Spinal cord (tissue), 10 donors: ENCODE measurements around the gene CLIP1. TPM values are rescaled to one million over a fixed set of nuclear protein-coding genes. Genes with fewer than 3 reads are reported as not detected.
"Not testable (repeated sequence)": the region's sequence is repeated elsewhere in the genome, so short reads cannot be mapped to it uniquely, and the experiment has no call there.

Source experiments
- DNase-seq, 6 donors: peaks; one replicate each; pipeline versions ENCODE4 v3.0.0 to v3.0.0-alpha.2; 2013 to 2015; ENCODE audit warnings: low spot score in 6 of 6, low read depth in 4 of 6
- H3K27ac ChIP-seq: one replicate; pipeline ENCODE4 v1.5.1; 2013; ENCODE audit warnings: low read depth, low read length, control low read depth
- H3K27me3 ChIP-seq: one replicate; pipeline ENCODE4 v1.6.1; 2013; ENCODE audit warnings: low read length; ENCODE audit not compliant: control insufficient read depth, insufficient read depth
- H3K36me3 ChIP-seq: one replicate; pipeline ENCODE4 v1.6.1; 2013; ENCODE audit warnings: low read length; ENCODE audit not compliant: control insufficient read depth, insufficient read depth
- H3K4me1 ChIP-seq: one replicate; pipeline ENCODE4 v1.6.1; 2013; ENCODE audit warnings: low read length; ENCODE audit not compliant: control insufficient read depth, insufficient read depth
- H3K4me3 ChIP-seq: one replicate; pipeline ENCODE4 v1.5.1; 2013; ENCODE audit warnings: low read depth, low read length, control low read depth
- H3K9me3 ChIP-seq: one replicate; pipeline ENCODE4 v1.6.1; 2013; ENCODE audit warnings: low read length; ENCODE audit not compliant: control insufficient read depth, insufficient read depth
- WGBS: methylation state at CpG from one replicate; pipeline ENCODE4 v1.1.5; 2013; ENCODE audit warnings: missing lambda C conversion rate; ENCODE audit not compliant: insufficient coverage; 5-methylcytosine and 5-hydroxymethylcytosine counted together
- polyA plus RNA-seq, 2 donors: library from polyadenylated mRNA; unstranded; fragments of 120-200 nt; gene quantifications; one replicate each; pipeline ENCODE4 v1.2.1, GENCODE V29; 2013; ENCODE audit not compliant: insufficient read length in 2 of 2
- total RNA-seq, 2 donors: library from RNA; depleted of rRNA in 1 of 2; stranded (reverse); fragments of 120-200 nt in 1 of 2; fragments of >200 nt in 1 of 2; gene quantifications; one replicate each; pipeline versions ENCODE4 v1.2.3 to v1.2.4, GENCODE V29; 2013 to 2014
- donor health status: healthy.

Gene CLIP1
- total and polyA plus RNA-seq, 4 donors: 52.1 to 53.6 (median 52.9) TPM

DNA sequence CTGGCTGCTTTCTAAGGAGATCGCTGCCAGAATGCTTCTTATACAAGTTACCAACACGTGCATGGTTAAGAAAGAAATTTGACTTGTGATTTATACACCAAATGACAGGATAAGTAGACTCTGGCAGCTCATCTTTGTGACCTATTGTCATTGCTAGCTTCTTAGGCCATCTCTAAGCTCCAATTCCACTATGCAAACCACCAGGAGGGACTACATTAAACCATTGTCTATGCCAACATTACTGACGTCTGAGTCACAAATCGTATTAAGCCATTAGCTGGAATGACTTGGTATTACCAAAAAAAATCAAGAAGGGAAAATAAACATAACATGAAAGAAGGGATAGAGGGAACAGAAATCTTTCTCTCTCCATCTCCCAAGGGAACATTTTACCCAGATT, 140.4 kb downstream of the CLIP1 start:
- no peak overlapping the region for H3K27ac ChIP-seq
- DNase-seq: no peak
- no CpG with 5 or more reads among the region's 4 CpGs for WGBS

DNA sequence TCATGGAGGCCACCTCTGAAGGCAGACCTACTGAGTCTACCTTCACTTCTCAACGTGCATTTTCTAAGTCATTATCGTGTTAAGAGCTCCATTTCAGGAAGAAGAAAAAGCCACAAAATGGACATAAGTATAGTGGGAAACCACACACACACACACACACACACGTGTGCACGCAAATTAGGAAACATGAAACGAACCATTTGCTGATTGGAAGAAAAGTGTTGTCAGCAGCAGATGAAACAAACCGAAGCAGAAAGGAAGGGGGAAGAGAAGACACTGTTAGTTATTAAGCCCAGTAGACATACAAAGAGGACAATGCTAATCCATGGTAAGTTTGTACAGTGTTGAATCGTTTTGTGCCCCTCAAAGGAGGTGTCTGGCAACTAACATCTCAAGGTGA, 146.2 kb downstream of the CLIP1 start:
- H3K27ac ChIP-seq: no peak overlapping the region
- no peaks in the 10 kb centered on the region for H3K4me1 ChIP-seq
- no peak overlapping the region for H3K4me3 ChIP-seq
- 80% methylated on average over 1 of the region's 7 CpGs for WGBS
- peaks cover 37% of the 10 kb centered on the region for H3K36me3 ChIP-seq
- no peaks in the 10 kb centered on the region for H3K27me3 ChIP-seq
- H3K9me3 ChIP-seq: no peaks in the 10 kb centered on the region
- no peak for DNase-seq

More for the DNA sequence above, 140.4 kb downstream of the CLIP1 start:
- Histone ChIP-seq H3K9me3 (no peaks in the 10 kb centered on the region), H3K36me3 (peaks cover 31% of the 10 kb centered on the region), H3K27me3 (no peaks in the 10 kb centered on the region), H3K4me3 (no peak overlapping the region), H3K4me1 (no peaks in the 10 kb centered on the region)

DNA sequence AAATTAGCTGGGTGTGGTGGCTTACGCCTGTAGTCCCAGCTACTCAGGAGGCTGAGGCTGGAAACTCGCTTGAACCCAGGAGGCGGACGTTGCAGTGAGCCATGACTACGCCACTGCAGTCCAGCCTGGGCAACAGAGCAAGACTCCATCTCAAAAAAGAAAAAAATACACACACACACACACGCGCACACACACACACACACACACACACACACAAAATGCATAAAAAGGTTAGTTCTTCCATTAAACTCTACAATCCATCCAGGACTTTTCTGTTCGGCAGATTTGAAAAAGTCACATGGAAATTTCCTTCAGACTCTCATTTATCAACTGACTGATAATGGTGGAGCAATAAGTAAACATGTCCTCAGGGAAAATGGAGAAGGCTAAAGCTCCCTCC, 147.0 kb downstream of the CLIP1 start:
- Histone ChIP-seq H3K4me1 (no peaks in the 10 kb centered on the region), H3K4me3 (no peak overlapping the region), H3K9me3 (no peaks in the 10 kb centered on the region), H3K36me3 (peaks cover 44% of the 10 kb centered on the region), H3K27me3 (no peaks in the 10 kb centered on the region), H3K27ac (no peak overlapping the region)
- WGBS: 97% methylated on average over 5 of the region's 8 CpGs
- DNase-seq: no peak

DNA sequence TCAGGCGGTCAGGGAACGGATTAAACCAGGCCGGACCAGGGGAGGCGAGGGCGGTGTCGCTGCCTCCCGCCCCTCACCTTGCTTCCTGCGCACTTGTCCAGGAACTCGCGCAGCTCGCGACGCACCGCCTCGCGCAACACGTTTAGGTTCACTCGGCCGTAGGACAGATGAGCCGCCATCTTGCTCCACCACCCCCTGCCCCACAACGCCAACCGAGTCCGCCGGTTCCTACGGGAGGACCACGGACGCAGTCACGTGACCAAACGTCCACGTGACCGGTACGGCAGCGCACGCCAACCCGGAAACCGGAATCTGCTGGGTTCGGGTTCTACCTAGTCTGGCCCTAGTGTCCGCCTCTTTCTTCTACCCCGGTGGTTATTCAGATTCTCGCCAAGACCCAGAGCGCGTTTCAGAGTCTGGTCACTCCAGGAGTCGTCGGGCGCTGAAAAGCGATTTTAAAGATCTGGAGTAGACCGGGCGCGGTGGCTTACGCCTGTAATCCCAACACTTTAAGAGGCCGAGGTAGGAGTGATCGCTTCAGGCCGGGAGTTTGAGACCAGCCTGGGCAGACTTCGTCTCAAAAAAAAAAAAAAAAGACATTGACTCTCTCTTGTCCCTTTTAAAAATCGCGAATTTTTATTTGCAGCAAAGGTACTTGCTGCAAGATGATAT, 156.1 kb downstream of the CLIP1 start, which contains the start of gene VPS33A:
Gene VPS33A (minus strand): TSS at position 265 of the 672 bp plus-strand sequence. CDS start 86 bp downstream, at position 179.
- peak within 1 kb of the TSS; percentile 72 for H3K27ac ChIP-seq
- no peaks in the 10 kb centered on the region for H3K27me3 ChIP-seq
- 0% methylated on average over 56 of the region's 56 CpGs for WGBS
- H3K4me1 ChIP-seq: peaks cover 3% of the 10 kb centered on the region
- H3K36me3 ChIP-seq: peaks cover 21% of the 10 kb centered on the region
- no peaks in the 10 kb centered on the region for H3K9me3 ChIP-seq
- peak; percentile 93 to 99 (median 96) for DNase-seq
- H3K4me3 ChIP-seq: peak within 1 kb of the TSS; percentile 88

GRCh38 chr12:122265886-122266229, 156.6 kb downstream of the CLIP1 start:
- H3K27ac ChIP-seq: peak overlapping the region; percentile 72
- WGBS: 0% methylated on average over 17 of the region's 17 CpGs
- no peak for DNase-seq

GRCh38 chr12:122265476-122265875, 157.0 kb downstream of the CLIP1 start:
- peak overlapping the region; percentile 72 for H3K27ac ChIP-seq
- no peaks in the 10 kb centered on the region for H3K9me3 ChIP-seq
- peak overlapping the region; percentile 88 for H3K4me3 ChIP-seq
- H3K36me3 ChIP-seq: peaks cover 20% of the 10 kb centered on the region
- DNase-seq: peak in 1 of 6 donors; percentile 3
- no peaks in the 10 kb centered on the region for H3K27me3 ChIP-seq
- peaks cover 3% of the 10 kb centered on the region for H3K4me1 ChIP-seq
- no CpG with 5 or more reads among the region's 1 CpG for WGBS

More at GRCh38 chr12:122265886-122266229, 156.6 kb downstream of the CLIP1 start:
- Histone ChIP-seq H3K36me3 (peaks cover 21% of the 10 kb centered on the region), H3K9me3 (no peaks in the 10 kb centered on the region), H3K4me3 (peak overlapping the region; percentile 88), H3K27me3 (no peaks in the 10 kb centered on the region), H3K4me1 (peaks cover 3% of the 10 kb centered on the region)

GRCh38 chr12:122260735-122261134, 161.7 kb downstream of the CLIP1 start:
- not testable (repeated sequence) for H3K27ac ChIP-seq, H3K4me1 ChIP-seq, DNase-seq, H3K27me3 ChIP-seq, H3K9me3 ChIP-seq, H3K4me3 ChIP-seq
- peaks cover 40% of the 10 kb centered on the region for H3K36me3 ChIP-seq
- 91% methylated on average over 4 of the region's 14 CpGs for WGBS

GRCh38 chr12:122258939-122259338, 163.5 kb downstream of the CLIP1 start:
- H3K27me3 ChIP-seq, H3K4me3 ChIP-seq, DNase-seq, H3K4me1 ChIP-seq, H3K9me3 ChIP-seq, H3K27ac ChIP-seq: not testable (repeated sequence)
- no CpG with 5 or more reads among the region's 4 CpGs for WGBS
- H3K36me3 ChIP-seq: peaks cover 53% of the 10 kb centered on the region

DNA sequence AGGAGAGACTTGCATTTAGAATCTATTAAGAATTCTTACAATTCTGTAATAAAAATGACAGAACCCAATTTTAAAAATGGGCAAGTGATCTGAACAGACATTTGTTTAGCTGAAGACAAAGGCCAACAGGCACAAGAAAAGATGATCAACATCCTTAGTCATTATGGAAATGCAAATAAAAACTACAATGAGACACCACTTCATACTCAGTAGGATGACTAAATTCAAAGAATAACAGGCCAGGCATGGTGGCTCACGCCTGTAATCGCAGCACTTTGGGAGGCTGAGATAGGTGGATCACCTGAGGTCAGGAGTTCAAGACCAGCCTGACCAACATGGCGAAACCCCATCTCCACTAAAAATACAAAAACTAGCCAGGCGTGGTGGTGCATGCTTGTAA, 164.0 kb downstream of the CLIP1 start:
- H3K36me3 ChIP-seq: peaks cover 56% of the 10 kb centered on the region
- not testable (repeated sequence) for H3K27ac ChIP-seq

DNA sequence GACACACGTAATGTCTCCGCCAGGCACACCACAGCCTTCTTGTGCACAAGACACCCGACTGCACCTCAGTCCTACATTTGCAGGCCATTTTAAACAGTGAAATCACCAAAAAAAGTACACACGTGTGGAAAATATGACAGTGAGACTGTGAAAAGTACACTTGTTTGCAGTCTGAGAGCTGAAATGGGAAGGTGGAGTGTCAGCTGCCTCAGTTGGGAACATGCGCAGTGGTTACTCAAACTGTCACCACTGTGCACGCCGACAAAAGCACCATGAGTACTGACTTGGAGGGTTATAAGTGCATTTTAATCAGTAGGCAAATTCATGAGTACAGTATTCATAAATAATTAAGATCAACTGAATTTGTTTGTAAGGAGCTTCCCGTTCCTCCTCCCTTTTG, 171.9 kb downstream of the CLIP1 start:
- no peak overlapping the region for H3K4me3 ChIP-seq
- no peaks in the 10 kb centered on the region for H3K27me3 ChIP-seq
- H3K9me3 ChIP-seq: no peaks in the 10 kb centered on the region
- H3K36me3 ChIP-seq: peaks cover 52% of the 10 kb centered on the region
- WGBS: 96% methylated on average over 5 of the region's 8 CpGs
- no peak for DNase-seq
- H3K4me1 ChIP-seq: no peaks in the 10 kb centered on the region
- H3K27ac ChIP-seq: no peak overlapping the region

More for the DNA sequence above, 164.0 kb downstream of the CLIP1 start:
- H3K4me3 ChIP-seq, H3K4me1 ChIP-seq, H3K27me3 ChIP-seq, H3K9me3 ChIP-seq, DNase-seq: not testable (repeated sequence)
- WGBS: 92% methylated on average over 4 of the region's 4 CpGs
